Coronary artery (tissue), 2 donors: ENCODE results near the gene FRAT2.

Source experiments
- DNase-seq: peaks from one replicate; pipeline ENCODE4 v3.0.0-alpha.2; 2017; ENCODE audit warnings: low spot score
- H3K27ac ChIP-seq, 2 donors: fragments of 200-600 bp; sonication (generic); one replicate each; pipeline ENCODE4 v1.5.1; 2016 to 2019
- H3K4me3 ChIP-seq: fragments of 200-600 bp; sonication (generic); 2 replicates; pipeline ENCODE4 v1.5.1; 2016; ENCODE audit warnings: mild to moderate bottlenecking, moderate library complexity
- TF ChIP-seq, protein P1 (sequence below): fragments of 200-600 bp; sonication (generic); IDR thresholded peaks from one replicate; pipeline ENCODE4 v1.5.1; 2019; ENCODE audit warnings: antibody characterized with exemption

Gene FRAT2

DNA sequence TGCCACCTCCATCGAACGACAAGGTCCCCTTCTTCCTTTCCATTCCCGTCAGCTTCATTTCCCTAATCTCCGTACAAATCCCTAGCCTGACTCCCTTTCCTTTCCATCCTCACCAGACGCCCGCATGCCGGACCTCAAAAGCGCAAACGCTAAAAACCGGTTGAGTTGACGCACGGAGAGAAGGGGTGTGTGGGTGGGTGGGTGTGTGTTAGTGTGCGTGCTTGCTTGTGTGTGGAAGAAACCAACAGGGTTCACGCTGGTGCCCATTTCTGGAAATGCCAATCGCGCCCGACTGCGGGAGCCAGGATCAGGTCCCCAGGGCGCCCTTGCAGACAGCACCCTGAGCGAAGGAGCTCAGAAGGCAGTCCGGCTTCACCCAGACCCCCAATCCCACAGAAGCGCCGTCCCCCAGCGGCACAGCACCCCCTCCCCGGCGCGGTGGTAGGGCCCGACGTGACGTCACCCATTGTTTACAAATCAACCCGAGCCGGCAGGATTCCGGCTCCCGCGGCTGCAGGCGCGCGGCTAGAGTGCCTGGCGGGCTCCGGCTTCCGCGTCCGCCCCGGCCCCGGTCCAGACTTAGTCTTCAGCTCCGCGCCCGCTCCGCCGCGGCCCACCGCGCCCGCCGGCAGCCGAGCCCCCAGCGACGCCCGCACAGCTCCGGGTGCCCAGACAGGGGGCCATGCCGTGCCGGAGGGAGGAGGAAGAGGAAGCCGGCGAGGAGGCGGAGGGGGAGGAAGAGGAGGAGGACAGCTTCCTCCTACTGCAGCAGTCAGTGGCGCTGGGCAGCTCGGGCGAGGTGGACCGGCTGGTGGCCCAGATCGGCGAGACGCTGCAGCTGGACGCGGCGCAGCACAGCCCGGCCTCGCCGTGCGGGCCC, 15.5 kb downstream of the FRAT2 start, which contains the start of gene FRAT1:
TSS of gene FRAT1 (plus strand) at position 500 of the 880 bp plus-strand sequence. CDS start at position 683, 183 bp downstream.
- Histone ChIP-seq H3K4me3 (peak within 1 kb of the TSS; percentile 86), H3K27ac (peak within 1 kb of the TSS; percentile 92)
- TF ChIP-seq, protein P1, sequence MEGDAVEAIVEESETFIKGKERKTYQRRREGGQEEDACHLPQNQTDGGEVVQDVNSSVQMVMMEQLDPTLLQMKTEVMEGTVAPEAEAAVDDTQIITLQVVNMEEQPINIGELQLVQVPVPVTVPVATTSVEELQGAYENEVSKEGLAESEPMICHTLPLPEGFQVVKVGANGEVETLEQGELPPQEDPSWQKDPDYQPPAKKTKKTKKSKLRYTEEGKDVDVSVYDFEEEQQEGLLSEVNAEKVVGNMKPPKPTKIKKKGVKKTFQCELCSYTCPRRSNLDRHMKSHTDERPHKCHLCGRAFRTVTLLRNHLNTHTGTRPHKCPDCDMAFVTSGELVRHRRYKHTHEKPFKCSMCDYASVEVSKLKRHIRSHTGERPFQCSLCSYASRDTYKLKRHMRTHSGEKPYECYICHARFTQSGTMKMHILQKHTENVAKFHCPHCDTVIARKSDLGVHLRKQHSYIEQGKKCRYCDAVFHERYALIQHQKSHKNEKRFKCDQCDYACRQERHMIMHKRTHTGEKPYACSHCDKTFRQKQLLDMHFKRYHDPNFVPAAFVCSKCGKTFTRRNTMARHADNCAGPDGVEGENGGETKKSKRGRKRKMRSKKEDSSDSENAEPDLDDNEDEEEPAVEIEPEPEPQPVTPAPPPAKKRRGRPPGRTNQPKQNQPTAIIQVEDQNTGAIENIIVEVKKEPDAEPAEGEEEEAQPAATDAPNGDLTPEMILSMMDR: no peak
- DNase-seq: peak; percentile 93

DNA sequence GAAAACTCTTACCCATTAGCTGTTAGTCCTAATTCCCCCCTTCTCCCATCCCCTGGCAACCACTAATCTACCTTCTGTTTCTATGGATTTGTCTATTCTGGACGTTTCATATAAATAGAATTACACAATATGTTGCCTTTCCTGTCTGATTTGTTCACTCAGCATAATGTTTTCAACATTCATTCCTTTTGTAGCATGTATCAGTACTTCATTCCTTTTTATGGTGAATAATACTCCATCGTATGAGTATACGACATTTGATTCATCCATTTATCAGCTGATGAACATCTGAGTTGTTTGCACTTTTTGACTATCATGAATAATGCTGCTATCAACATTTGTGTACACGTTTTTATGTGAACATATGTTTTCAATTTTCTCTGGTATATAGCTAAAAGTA, 19.9 kb downstream of the FRAT2 start:
- DNase-seq: no peak
- H3K4me3 ChIP-seq: no peak overlapping the region
- TF ChIP-seq, protein P1: no peak
- H3K27ac ChIP-seq: no peak overlapping the region

- TF ChIP-seq, protein P1: no peak
- H3K4me3 ChIP-seq: no peak overlapping the region
Observed at GRCh38 chr10:97312897-97313296, 21.6 kb downstream of the FRAT2 start.

DNA sequence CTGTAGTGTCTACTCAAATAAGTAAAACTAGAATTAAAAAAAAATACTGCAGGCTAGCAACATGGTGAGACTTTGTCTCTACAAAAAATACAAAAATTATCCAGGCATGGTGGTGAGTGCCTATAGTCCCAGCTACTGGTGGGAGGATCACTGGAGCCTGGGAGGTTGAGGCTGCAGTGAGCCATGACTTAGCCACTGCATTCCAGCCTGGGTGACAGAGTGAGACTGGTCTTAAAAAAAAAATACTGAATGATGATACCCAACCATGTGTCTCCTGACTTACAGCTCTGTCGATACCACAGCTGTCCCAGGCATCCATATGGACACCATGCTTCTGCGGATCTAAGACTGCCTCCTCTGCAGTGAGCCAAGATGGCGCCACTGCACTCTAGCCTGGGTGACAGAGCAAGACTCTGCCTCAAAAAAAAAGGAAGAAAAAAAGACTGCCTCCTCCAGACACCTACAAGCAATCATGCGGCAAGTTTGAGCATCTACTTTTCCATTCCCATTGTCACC, 23.4 kb downstream of the FRAT2 start:
- Histone ChIP-seq H3K4me3 (no peak overlapping the region), H3K27ac (no peak overlapping the region)
- TF ChIP-seq, protein P1: no peak
- no peak for DNase-seq

More at GRCh38 chr10:97312897-97313296, 21.6 kb downstream of the FRAT2 start:
- no peak for DNase-seq
- H3K27ac ChIP-seq: no peak overlapping the region

DNA sequence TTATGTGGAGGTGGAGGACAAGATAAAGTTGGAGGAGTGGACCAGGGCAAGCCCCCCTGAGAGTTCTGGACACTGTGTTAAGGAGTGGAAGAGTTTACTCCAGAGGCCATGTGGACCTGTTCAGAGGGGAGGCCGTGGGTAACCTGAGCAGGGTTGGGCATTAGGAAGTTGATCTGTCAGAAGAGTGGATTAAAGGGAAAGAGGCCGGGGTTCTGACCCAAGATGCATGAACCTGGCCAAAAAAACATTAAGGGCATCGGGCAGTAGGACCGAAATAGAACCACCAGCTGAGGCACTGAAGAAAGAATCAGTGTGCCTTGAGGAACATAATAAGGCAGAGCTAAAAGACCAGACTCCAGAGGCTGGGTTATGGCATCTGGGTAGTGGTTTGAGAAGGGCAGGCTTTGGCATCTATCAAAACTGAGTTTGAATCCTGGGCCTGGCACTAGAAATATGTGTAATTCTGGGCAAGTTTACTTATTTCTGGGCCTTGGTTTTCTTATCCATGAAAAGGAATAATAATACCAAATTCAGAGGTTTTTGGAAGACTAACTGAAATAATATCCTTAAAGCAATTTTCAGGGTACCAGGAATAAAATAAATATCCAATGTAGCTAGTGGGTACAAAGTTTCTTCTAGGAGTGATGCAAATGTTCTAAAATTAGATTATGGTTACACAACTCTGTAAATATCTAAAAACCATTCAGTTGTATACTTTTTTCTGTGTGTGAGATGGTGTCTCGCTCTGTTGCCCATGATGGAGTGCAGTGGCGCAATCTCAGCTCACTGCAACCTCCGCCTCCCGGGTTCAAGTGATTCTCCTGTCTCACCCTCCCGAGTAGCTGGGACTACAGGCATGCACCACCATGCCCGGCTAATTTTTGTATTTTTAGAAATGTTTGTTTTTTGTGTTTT, 26.4 kb downstream of the FRAT2 start:
- no peak for DNase-seq
- peak overlapping the region in 1 of 2 donors; percentile 57 for H3K27ac ChIP-seq
- H3K4me3 ChIP-seq: no peak overlapping the region
- TF ChIP-seq, protein P1: no peak

GRCh38 chr10:97307441-97307840, 27.1 kb downstream of the FRAT2 start:
- TF ChIP-seq, protein P1: no peak
- peak overlapping the region in 1 of 2 donors; percentile 57 for H3K27ac ChIP-seq
- H3K4me3 ChIP-seq: no peak overlapping the region
- DNase-seq: no peak
